Activated T-helper 9 cell treated with anti-CD3 and anti-CD28 coated beads, Interleukin-2, amount 50 U/mL, for 16 hours (primary cell): Measurements from ENCODE around the gene UNCX.
"Not testable (repeated sequence)": the region's sequence is repeated elsewhere in the genome, so short reads cannot be mapped to it uniquely, and the experiment has no call there.

Source experiments
- DNase-seq: peaks from one replicate; pipeline ENCODE4 v3.0.0-alpha.2; 2020; ENCODE audit warnings: low read depth

The UNCX gene

DNA sequence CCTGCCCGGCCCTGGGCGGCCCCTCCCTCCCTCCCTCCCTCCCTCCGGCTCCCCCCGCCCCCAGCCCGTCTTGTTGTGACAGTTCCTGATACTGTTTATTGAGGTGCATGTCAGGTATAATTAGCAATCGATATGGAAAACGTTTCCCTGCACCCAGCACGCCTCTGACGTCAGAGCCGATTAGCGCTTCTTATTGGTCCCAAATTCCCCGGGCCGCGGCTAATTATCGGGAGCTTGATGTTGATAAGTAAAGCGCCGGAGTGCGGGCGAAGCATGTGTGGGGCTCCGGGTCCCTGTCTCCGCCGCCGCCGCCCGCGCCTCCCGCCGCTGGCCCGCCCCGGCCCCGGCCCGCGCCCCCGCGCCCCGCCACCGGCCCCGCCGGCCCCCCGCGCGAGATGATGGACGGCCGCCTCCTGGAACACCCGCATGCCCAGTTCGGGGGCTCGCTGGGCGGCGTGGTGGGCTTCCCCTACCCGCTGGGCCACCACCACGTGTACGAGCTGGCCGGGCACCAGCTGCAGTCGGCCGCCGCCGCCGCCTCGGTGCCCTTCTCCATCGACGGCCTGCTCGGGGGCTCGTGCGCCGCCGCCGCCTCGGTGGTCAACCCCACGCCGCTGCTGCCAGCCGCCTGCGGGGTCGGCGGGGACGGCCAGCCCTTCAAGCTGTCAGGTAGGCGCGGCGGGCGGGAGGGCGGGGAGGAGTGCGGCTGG is at the start of gene UNCX:
Gene UNCX (plus strand): TSS at position 250 of the 710 bp plus-strand sequence. CDS start 146 bp downstream, at position 396.
- no peak for DNase-seq

DNA sequence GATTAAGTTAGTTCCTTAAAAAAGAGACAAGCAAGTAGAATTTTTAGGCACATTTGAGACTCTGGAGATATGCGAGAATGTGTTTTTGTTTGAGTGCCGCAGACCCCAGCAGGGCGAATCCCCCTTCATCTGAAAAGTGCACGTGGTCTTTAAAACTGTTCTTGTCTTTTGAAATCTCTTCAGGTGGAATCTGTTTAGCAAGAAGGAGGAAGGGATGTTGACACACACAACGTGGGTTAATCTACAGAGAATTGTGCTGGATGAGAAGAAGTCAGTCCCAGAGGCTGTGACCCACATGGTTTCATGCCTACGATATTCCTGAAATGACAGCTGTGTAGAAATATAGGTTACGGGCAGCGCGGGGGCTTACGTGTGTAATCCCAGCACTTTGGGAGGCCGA is 45.5 kb upstream of the UNCX start:
- no peak for DNase-seq

DNA sequence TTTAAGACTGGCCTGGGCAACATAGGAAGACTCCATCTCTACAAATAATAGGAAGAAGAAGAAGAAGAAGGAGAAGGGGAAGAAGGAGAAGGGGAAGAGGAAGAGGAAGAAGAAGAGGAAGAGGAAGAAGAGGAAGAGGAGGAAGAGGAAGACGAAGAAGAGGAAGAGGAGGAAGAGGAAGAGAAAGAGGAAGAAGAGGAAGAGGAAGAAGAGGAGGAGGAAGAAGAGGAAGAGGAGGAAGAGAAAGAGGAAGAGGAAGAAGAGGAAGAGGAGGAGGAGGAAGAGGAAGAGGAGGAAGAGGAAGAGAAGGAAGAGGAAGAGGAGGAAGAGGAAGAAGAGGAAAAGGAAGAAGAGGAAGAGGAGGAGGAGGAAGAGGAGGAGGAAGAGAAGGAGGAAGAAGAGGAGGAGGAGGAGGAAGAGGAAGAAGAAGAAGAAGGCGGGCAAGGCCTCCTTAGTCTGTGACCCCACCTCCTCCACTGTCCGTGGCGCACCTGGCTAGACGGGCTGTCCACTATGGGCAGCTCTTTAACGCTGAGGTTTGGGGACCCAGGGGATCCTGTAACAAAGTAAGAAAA is 43.9 kb upstream of the UNCX start:
- no peak for DNase-seq

DNA sequence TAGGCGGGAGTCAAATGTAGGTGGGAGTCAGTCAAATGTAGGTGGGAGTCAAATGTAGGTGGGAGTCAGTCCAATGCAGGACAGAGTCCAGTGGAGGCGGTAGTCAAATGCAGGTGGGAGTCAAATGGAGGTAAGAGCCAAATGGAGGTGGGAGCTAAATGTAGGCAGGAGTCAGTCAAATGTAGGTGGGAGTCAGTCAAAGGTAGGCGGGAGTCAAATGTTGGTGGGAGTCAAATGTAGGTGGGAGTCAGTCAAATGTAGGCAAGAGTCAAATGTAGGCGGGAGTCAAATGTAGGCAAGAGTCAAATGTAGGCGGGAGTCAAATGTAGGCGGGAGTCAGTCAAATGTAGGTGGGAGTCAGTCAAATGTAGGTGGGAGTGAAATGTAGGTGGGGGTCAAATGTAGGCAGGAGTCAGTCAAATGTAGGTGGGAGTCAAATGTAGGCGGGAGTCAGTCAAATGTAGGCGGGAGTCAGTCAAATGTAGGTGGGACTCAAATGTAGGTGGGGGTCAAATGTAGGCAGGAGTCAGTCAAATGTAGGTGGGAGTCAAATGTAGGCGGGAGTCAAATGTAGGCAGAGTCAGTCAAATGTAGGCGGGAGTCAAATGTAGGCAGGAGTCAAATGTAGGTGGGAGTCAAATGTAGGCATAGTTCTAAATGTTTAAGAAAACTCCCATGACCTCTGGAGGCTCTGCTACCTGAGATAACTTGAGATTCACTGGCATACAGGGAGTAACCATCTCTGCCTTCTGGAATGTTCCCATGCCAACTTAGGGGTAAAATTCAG is 42.5 kb upstream of the UNCX start:
- DNase-seq, result no peak

DNA sequence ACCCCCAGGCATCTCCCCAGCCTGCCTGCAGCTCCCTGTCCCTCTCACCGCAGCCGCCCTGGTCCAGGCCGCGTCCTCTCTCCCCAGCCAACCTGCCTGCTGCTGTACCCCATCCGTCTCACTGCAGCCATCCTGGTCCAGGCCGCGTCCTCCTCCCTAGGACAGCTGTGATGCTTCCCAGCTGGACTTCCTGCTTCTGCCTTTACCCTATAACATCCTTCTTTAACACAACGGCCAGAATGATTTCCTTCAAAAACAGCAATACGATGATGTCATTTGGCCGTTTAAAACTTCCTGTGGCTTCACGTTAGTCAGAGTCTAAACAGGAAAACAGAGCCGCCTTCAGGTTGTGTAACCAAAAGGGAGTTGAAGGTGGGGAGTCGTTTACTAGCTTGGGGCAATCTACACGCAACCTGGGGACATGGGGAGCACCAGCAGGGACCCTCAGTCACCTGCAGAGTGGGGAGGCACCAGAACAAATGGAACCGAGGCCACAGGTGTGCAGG is 40.4 kb upstream of the UNCX start:
- no peak for DNase-seq

DNA sequence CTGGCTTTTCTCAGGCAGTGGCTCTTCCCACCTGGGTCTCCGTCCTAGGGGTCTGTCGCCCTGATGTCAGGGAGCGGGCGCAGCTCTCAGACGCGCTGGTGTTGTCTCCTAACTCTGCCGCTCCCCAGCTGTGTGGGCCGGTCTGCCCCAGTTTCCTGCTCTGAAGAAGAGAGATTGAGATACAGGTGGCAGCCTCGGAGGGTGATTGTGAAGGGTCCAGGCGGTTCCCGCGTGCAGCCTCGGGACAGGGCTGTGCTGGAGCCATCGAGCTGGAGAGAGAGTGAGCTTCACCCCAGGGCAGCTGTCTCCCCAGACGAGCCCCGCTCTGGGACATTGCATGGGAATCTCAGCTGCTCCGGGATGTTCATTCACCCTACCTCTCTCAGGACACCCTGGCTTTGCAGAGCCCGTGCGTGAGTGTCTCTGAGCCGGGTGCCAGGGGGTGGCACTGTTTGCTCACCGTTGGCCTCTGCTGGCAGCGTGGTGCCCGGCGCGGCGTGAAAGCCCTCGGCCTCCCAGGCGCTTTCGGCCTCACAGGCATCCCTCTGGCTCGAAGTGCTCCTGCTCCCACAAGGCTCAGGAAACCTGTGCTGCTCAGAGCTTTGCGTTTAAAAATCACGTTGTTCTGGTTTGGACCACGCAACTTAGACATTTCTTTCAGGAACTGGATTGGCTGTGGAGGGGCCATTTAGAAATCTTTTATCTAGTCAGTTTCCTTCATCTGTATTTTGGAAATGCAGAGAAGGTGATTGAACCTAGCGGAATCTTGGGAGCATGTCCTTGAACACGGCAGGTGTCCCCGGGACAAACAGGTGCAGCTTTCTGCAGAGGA is 38.9 kb upstream of the UNCX start:
- no peak for DNase-seq

DNA sequence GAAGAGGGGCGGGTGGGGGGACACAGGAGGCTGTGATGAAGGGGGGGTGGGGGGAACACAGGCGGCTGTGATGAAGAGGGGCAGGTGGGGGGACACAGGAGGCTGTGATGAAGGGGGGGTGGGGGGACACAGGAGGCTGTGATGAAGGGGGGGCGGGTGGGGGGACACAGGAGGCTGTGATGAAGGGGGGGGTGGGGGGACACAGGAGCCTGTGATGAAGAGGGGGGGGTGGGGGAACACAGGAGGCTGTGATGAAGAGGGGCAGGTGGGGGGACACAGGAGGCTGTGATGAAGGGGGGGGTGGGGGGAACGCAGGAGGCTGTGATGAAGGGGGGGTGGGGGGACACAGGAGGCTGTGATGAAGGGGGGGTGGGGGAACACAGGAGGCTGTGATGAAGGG is 36.2 kb upstream of the UNCX start:
- DNase-seq, result not testable (repeated sequence)

DNA sequence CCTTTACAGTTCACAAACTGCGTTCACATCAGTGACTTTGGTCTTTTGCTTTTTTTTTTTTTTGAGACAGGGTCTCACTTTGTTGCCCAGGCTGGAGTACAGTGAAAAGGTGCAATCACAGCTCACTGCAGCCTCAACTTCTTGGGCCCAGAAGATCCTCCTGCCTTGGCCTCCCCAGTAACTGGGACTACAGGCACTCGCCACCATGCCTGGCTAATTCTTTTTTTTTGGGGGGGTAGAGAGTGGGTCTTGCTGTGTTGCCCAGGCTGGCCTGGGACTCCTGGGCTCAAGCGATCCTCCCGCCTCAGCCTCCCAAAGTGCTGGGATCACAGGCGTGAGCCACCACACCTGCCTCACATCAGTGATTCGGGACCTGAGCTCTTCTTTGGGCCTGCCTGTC is 35.7 kb upstream of the UNCX start:
- DNase-seq, result no peak

DNA sequence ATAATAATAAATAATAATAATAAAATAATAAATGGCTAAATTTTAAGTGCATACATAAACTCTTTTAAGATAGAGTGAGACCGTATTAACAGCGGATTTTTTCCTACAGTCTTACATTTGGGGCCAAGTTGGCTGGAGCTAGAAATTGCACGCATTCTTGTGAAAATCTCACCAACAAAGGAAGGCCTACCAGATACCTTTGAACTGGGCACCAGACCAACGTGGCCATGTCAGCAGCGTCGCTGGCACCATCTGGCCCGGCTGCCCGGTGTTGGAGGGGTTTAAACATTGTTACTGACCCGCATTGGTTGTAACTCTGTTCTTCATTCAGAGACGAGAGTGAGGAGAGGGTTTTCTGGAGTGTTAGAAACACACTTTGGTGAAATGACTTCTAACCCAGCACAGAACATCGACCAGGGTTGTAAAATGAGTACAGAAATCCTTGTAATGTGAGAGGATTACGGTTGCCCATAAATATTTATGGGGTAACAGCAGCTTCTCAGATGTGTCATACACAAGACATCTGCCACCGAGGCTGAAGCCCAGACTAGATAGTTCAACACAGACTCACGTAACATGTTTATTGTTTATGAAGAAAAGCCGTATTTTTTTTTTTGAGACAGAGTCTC is 34.6 kb upstream of the UNCX start:
- no peak for DNase-seq

DNA sequence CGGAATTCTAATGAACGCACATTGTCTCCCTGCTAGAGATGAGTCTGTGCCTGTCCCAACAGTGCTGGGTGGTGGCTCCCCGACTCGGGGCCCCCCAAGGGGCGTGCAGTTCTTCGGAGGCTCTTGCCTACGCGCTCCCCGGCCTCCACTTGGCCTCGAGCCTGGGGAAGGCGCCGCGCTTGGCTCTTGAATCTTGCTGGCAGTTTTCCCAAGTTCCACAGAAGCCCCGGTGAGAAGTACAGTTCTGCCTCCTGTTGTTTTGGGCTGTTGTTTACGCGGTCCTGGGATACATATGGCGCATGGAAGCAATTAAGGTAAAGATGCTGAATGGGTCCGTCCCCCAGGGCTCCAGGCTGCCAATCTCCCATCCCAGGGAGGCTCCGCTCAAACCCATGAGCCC is 32.6 kb upstream of the UNCX start:
- DNase-seq, result no peak

DNA sequence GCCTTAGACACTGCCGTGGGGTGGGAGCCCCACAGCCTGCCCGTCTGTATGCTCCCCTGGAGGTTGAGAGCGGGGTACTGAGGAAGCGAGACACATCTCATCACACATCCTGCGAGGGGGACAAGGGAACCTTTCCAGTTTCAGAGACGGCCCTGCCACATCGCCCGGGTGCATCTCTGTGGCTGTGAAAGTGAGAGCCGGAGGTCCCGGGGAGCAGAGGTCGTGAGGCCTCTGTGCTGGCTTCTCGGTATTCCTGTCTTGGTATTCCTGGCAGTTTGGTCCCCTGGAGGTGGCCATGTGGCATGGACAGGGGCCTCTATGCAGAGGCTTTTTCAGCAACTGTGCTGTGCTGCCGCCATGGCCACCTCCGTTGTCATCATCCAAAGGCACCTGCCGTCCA is 30.8 kb upstream of the UNCX start:
- no peak for DNase-seq

DNA sequence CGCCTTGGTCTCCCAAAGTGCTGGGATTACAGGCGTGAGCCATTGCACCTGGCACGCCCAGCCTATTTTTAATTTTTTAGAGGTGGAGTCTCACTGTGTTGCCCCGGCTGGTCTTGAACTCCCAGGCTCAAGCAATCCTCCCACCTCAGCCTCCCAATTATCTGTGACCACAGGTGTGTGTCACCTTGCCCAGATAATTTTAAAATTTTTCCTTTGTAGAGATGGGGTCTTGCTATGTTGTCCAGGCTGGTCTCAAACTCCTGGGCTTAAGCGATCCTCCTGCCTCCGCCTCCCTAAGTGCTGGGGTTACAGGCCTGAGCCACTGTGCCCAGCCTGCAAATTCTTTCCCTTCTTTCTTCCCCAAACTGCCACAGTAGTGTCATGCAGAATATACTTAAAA is 29.8 kb upstream of the UNCX start:
- DNase-seq, result not testable (repeated sequence)

DNA sequence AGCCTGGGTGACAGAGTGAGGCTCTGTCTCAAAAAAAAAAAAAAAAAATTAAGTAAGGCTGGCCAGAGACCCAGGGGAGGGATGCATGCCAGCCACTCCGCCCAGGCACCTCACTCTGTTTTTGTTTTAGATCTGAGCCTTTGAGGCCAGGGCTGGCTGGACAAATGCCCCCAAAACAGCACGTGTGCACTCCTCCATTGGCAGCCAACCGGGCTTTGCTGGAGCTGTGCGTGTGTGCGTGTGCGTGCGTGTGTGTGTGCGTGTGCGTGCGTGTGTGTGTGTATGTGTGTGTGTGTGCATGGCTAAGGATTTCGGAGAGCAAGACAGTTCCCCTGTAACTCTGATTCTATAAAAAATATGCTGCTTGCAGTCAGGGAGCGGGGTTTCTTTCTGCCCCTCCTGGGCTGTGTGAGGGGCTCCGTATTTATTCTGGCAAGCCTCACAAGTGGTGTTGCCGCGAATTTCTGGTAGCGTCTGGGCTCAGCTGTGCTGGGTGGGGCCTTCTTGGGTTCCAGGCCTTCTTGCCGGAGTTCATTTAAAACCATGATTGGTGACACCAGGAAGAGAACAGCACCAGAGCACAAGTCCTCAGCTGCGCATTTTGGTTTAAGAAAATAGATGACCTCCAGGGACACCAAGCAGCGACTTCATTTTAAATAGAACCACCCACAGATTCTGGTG is 28.1 kb upstream of the UNCX start:
- DNase-seq, result no peak

DNA sequence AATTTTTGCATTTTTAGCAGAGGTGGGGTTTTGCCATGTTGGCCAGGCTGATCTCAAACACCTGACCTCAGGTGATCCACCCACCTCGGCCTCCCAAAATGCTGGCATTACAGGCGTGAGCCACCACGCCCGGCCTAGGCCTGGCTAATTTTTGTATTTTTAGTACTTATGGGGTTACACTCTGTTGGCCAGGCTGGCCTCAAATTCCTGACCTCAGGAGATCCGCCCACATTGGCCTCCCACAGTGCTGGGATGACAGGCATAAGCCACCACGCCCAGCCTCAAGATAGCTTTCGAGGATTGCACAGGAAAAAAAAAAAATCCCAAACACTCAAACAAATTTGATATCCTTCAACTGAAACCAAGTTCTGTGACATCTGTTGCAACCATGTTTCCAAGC is 26.9 kb upstream of the UNCX start:
- DNase-seq, result not testable (repeated sequence)

DNA sequence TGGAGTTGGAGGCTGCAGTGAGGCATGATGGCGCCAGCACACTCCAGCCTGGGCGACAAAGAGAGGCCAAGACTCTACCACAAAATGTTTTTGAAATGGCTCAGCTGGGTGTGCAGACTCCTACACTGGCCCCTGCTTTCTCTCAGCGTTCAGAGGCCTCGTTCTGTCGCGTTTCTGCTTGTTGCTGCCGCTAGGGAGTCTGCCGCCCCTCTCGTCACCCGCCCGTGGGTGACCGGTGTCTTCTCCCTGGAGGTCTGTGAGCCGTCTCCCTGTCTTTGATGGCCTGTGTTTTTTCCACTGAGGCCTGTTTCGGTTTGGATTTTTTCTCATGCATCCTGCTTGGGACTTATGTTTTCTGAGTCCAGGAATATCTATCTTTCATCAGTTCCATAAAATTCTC is 23.6 kb upstream of the UNCX start:
- no peak for DNase-seq

DNA sequence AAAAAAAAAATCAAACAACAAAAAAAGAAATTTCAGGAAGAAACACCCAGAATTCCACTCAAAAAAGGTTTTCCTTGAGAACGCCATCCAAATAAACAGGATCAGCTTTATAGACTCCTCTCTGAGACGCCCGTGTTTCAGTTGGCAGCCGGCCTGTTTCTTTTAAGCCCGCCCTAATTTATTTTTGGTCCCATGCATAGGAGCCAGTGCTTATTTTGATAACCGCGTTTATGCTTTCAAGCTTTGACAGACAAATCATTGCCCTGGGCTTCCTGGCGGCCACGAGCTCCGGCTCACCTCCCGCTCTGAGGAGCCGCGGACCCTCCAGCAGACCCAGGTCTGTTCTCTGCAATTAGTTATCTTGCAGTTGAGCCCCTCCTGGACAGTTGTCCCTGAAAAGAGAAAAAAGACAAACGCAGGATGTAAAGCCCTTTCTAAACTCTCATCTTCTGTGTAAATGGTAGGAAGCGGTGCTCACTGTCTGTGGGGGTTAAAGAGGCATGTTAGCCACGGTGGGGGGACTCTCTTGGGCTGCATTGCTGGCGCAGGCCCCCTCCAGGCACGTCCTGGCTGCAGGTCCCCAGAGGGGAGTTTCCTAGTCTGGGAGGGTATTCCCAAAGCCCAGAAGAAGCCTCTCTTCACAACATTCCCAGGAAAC is 22.2 kb upstream of the UNCX start:
- no peak for DNase-seq

DNA sequence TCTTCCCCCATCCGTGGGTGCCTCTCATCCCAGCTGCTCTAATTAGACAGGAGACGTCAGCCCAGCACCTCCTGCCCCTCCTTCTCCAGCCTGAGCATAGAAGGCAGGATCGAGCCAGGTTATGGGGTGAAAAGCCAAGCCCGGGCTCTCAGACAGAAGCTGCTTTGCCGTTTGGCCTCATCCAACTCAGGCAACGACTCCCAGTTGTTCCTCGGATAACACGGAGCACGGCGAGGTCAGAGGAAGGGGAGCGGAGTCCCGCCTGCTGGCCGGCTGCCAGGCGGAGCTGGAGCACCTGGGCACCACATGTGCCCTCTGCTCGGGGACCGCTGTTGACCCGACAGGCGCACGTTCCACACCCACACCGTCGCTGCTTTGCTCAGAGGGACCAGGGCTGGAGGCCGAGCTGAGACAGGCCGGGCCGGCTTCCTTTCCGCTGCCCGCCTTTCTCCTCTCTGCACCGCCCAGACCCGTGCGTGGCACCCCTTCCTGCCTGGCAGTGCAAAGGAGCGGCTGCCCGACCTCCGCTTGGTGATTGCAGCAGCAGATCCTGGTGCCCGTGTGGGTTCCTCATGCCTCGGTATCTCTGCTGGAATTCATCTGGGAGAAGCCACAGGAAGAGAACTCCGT is 21.6 kb upstream of the UNCX start:
- DNase-seq, result no peak

DNA sequence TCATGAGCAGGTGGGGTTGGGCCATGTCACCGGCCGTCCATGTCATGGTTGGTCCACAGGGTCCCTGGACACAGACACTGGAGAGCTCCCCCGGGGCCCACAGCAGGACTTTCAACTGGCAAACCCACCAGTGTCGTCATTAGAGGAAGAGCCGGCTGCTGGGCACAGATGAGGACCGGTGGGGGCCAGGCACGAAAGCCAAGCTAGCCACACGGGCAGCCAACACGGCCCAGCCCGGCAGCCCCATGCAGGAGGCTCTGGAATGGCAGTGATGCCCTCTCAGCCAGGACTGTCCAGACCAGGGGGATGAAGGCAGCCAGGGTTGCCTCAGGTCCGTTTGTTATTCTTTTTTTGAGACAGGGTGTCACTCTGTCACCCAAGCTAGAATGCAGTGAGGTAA is 21.1 kb upstream of the UNCX start:
- no peak for DNase-seq

DNA sequence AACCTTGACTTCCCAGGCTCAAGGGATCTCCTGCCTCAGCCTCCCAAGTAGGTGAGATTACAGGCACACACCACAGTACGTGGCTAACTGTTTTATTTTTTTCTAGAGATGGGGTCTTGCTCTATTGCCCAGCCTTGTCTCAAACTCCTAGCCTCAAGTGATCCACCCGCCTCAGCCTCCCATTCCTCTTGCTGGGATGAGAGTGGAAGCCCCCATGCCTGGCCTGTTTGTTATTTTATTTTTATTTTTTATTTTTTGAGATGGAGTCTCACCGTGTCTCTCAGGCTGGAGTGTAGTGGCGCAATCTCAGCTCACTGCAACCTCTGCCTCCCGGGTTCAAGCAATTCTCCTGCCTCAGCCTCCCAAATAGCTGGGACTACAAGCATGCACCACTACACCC is 20.6 kb upstream of the UNCX start:
- DNase-seq, result not testable (repeated sequence)

DNA sequence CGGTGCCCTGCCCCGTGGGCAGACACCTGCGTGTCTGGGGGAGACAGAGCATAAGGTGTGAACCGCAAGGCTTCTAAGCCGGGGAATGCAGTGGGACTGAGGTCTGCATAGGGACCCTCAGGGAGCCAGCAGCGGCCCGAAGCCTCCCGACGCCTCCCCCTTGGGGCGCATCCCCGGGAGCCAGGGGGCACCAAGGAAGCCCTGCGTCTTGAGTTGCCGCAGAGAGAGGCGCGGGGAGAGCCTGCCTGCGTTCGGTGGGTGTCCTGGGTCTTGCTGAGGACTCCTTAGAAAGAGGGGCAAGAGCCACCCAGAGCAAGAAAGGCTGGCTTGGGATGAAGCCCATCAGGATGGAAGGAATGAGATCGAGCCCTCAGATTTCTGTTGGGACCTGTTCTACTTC is 18.2 kb upstream of the UNCX start:
- DNase-seq, result no peak
